Measurements from ENCODE around the gene MPRIP.

MPRIP gene

GRCh38 chr17:17052462-17053221 lies 10.4 kb downstream of the MPRIP start:
- no peak for DNase-seq

- DNase-seq: no peak
Measured at GRCh38 chr17:17053446-17054379, 11.5 kb downstream of the MPRIP start.

- DNase-seq: no peak
Measured at GRCh38 chr17:17054636-17055035, 12.4 kb downstream of the MPRIP start.

GRCh38 chr17:17055286-17056155 lies 13.3 kb downstream of the MPRIP start:
- DNase-seq: no peak

GRCh38 chr17:17056156-17056539 lies 13.9 kb downstream of the MPRIP start:
- no peak for DNase-seq

- DNase-seq: no peak
Measured at GRCh38 chr17:17057057-17057551, 14.8 kb downstream of the MPRIP start.

GRCh38 chr17:17058304-17058703 lies 16.0 kb downstream of the MPRIP start:
- no peak for DNase-seq

GRCh38 chr17:17059301-17059890 lies 17.1 kb downstream of the MPRIP start:
- no peak for DNase-seq

GRCh38 chr17:17060001-17060922 lies 18.0 kb downstream of the MPRIP start:
- no peak for DNase-seq

- DNase-seq: no peak
Measured at GRCh38 chr17:17060930-17061329, 18.7 kb downstream of the MPRIP start.

- no peak for DNase-seq
Measured at GRCh38 chr17:17061516-17061915, 19.3 kb downstream of the MPRIP start.

GRCh38 chr17:17062356-17062755 lies 20.1 kb downstream of the MPRIP start:
- no peak for DNase-seq

- DNase-seq: no peak
Measured at GRCh38 chr17:17062866-17063265, 20.6 kb downstream of the MPRIP start.

GRCh38 chr17:17063546-17064122 lies 21.4 kb downstream of the MPRIP start:
- DNase-seq: peak; percentile 40 to 46

- no peak for DNase-seq
Measured at GRCh38 chr17:17064322-17064721, 22.1 kb downstream of the MPRIP start.

- DNase-seq: peak in 1 of 2 experiments; percentile 8
Measured at GRCh38 chr17:17066021-17066420, 23.8 kb downstream of the MPRIP start.

- DNase-seq: no peak
Measured at GRCh38 chr17:17067257-17067656, 25.0 kb downstream of the MPRIP start.

- DNase-seq: no peak
Measured at GRCh38 chr17:17069849-17070248, 27.6 kb downstream of the MPRIP start.

GRCh38 chr17:17070931-17071330 lies 28.7 kb downstream of the MPRIP start:
- DNase-seq: no peak

- DNase-seq: no peak
Measured at GRCh38 chr17:17071531-17072360, 29.5 kb downstream of the MPRIP start.
